Fibroblast of lung (primary cell): ENCODE results near the gene WWOX. TPM values are rescaled to one million over a fixed set of nuclear protein-coding genes. Genes with fewer than 3 reads are reported as not detected.

ENCODE experiments used
- DNase-seq, 2 donors: peaks; one replicate each; pipeline versions ENCODE4 v3.0.0 to v3.0.0-alpha.2; 2010; ENCODE audit warnings: low read depth in 2 of 2
- H2AFZ ChIP-seq: 2 replicates; pipeline ENCODE4 v1.5.1; 2012; ENCODE audit warnings: low read length, control low read depth, inconsistent platforms
- H3K27ac ChIP-seq: 2 replicates; pipeline ENCODE4 v1.5.1; 2011; ENCODE audit warnings: low read length, control low read depth; ENCODE audit not compliant: insufficient read depth
- H3K27me3 ChIP-seq: 2 replicates; pipeline ENCODE4 v1.5.1; 2011; ENCODE audit warnings: mild to moderate bottlenecking, low read length; ENCODE audit not compliant: control insufficient read depth, insufficient read depth
- H3K36me3 ChIP-seq: 2 replicates; pipeline ENCODE4 v1.5.1; 2011; ENCODE audit warnings: low read length; ENCODE audit not compliant: control insufficient read depth, insufficient read depth
- H3K4me1 ChIP-seq: 2 replicates; pipeline ENCODE4 v1.5.1; 2011; ENCODE audit warnings: low read length; ENCODE audit not compliant: control insufficient read depth, insufficient read depth; ENCODE audit errors: extremely low read depth
- H3K4me2 ChIP-seq: 2 replicates; pipeline ENCODE4 v1.5.1; 2011; ENCODE audit warnings: low read length, control low read depth; ENCODE audit not compliant: insufficient read depth; ENCODE audit errors: extremely low read depth
- H3K4me3 ChIP-seq, 4 experiments: fragments of 200-600 bp in 1 of 4; sonication (generic) in 1 of 4; replicated peaks in 1 of 4; 2 replicates each; pipeline ENCODE4 v1.5.1; 2011 to 2016; ENCODE audit warnings: low read length in 4 of 4, low read depth in 3 of 4, mild to moderate bottlenecking in 3 of 4, control low read depth in 2 of 4, inconsistent platforms in 1 of 4, mixed read lengths in 1 of 4; ENCODE audit not compliant: insufficient read depth in 1 of 4; ENCODE audit errors: control extremely low read depth in 1 of 4
- H3K79me2 ChIP-seq: 2 replicates; pipeline ENCODE4 v1.5.1; 2012; ENCODE audit warnings: mild to moderate bottlenecking, low read length, inconsistent platforms; ENCODE audit not compliant: control insufficient read depth, insufficient read depth
- H3K9ac ChIP-seq: 2 replicates; pipeline ENCODE4 v1.5.1; 2011; ENCODE audit warnings: mild to moderate bottlenecking, low read length, control low read depth; ENCODE audit not compliant: insufficient read depth
- H3K9me3 ChIP-seq: 2 replicates; pipeline ENCODE4 v1.5.1; 2012; ENCODE audit warnings: low read depth, low read length; ENCODE audit not compliant: control insufficient read depth, insufficient read depth
- H4K20me1 ChIP-seq: 2 replicates; pipeline ENCODE4 v1.5.1; 2011; ENCODE audit warnings: low read length; ENCODE audit not compliant: control insufficient read depth, insufficient read depth; ENCODE audit errors: extremely low read depth
- CTCF ChIP-seq, 2 donors: IDR thresholded peaks in 1 of 2; conservative IDR thresholded peaks in 1 of 2; 1 replicate in 1 of 2; 2 replicates in 1 of 2; pipeline ENCODE4 v1.5.1; 2011 to 2012; ENCODE audit warnings: low read length in 2 of 2, control low read depth in 1 of 2, inconsistent platforms in 1 of 2, low read depth in 1 of 2, mild to moderate bottlenecking in 1 of 2
- EZH2 ChIP-seq: IDR thresholded peaks from 2 replicates; pipeline ENCODE4 v1.5.1; 2012; ENCODE audit warnings: low read length, control low read depth, mild to moderate bottlenecking; ENCODE audit errors: missing control alignments
- polyA plus RNA-seq, 2 donors: library from polyadenylated mRNA; depleted of rRNA in 1 of 2; stranded (reverse) in 1 of 2; unstranded in 1 of 2; fragments of >200 nt; gene quantifications; 2 replicates each; pipeline ENCODE4 v1.2.1, GENCODE V29; 2011 to 2012; ENCODE audit warnings: missing spikeins in 1 of 2
- total RNA-seq: library from RNA; depleted of rRNA; stranded (reverse); fragments of >200 nt; gene quantifications from 2 replicates; pipeline ENCODE4 v1.2.1, GENCODE V29; 2014

WWOX gene
- total and polyA plus RNA-seq, 2 donors (not counting 1 experiment from before 2014, with no cell fraction given), result 5.6 to 16.3 TPM

- TF ChIP-seq CTCF (conservative IDR thresholded peaks at IDR 0.05 in 1 of 2, IDR thresholded peaks at IDR 0.05 in 1 of 2; ENCODE audit: low read depth in 1 of 2, low read length in 2 of 2) (no peak), EZH2 (no peak)
- Histone ChIP-seq H3K27me3 (no peaks in the 10 kb centered on the region), H3K9ac (no peak overlapping the region), H3K36me3 (no peaks in the 10 kb centered on the region), H2AFZ (no peak overlapping the region), H3K4me3 (no peak overlapping the region), H3K4me1 (no peaks in the 10 kb centered on the region), H3K4me2 (no peak overlapping the region), H4K20me1 (no peaks in the 10 kb centered on the region), H3K79me2 (no peaks in the 10 kb centered on the region), H3K27ac (no peak overlapping the region), H3K9me3 (no peaks in the 10 kb centered on the region)
- DNase-seq, result no peak
These were observed 1093.5 kb downstream of the WWOX start for GRCh38 chr16:79192904-79193303.

- H3K4me2 ChIP-seq, result no peak overlapping the region
- no peaks in the 10 kb centered on the region for H4K20me1 ChIP-seq
- H3K27me3 ChIP-seq, result no peaks in the 10 kb centered on the region
- no peaks in the 10 kb centered on the region for H3K4me1 ChIP-seq
- no peak for TF ChIP-seq CTCF (conservative IDR thresholded peaks at IDR 0.05 in 1 of 2, IDR thresholded peaks at IDR 0.05 in 1 of 2; ENCODE audit: low read depth in 1 of 2, low read length in 2 of 2)
- TF ChIP-seq EZH2, result no peak
- H3K27ac ChIP-seq, result no peak overlapping the region
- H2AFZ ChIP-seq, result no peak overlapping the region
- no peak for DNase-seq
- no peak overlapping the region for H3K4me3 ChIP-seq
- H3K9ac ChIP-seq, result no peak overlapping the region
- H3K9me3 ChIP-seq, result no peaks in the 10 kb centered on the region
- no peaks in the 10 kb centered on the region for H3K79me2 ChIP-seq
- H3K36me3 ChIP-seq, result no peaks in the 10 kb centered on the region
These were observed 1094.8 kb downstream of the WWOX start for GRCh38 chr16:79194291-79194690.

GRCh38 chr16:79195938-79196337, 1096.5 kb downstream of the WWOX start:
- Histone ChIP-seq H3K27ac (no peak overlapping the region), H3K9me3 (no peaks in the 10 kb centered on the region), H3K4me3 (no peak overlapping the region), H3K79me2 (no peaks in the 10 kb centered on the region), H3K27me3 (no peaks in the 10 kb centered on the region), H3K9ac (no peak overlapping the region), H3K4me2 (no peak overlapping the region), H4K20me1 (no peaks in the 10 kb centered on the region), H3K4me1 (no peaks in the 10 kb centered on the region), H2AFZ (no peak overlapping the region), H3K36me3 (no peaks in the 10 kb centered on the region)
- no peak for DNase-seq
- no peak for TF ChIP-seq EZH2
- TF ChIP-seq CTCF (conservative IDR thresholded peaks at IDR 0.05 in 1 of 2, IDR thresholded peaks at IDR 0.05 in 1 of 2; ENCODE audit: low read depth in 1 of 2, low read length in 2 of 2), result no peak
